Stimulated activated CD8-positive, alpha-beta memory T cell treated with anti-CD3 and anti-CD28 coated beads, Interleukin-15, amount 100 ng/mL, for 24 hours (primary cell): Measurements from ENCODE around the gene SLC7A6OS.

Experiments used
- DNase-seq: peaks from one replicate; pipeline ENCODE4 v3.0.0-alpha.2; 2020; ENCODE audit warnings: low read depth

SLC7A6OS gene

DNA sequence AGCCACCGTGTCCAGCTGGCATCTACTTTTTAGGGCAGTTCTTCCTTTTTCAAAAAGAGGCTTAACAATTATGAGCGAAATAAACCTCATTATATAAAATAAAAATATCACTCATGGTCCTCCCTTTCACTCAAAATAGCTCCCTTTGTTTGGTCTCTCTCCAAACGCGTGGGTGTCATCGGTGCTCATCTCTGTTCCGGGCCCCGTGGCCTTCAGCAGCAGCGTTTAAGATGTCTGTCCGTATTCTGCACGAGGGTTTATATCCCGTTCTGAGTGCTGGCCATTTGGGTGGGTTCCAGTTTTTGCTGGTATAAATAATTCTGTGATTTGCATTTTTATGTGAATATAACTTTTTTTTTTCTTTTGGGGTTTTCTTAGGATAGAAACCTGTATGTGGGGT, 33.5 kb upstream of the SLC7A6OS start:
- no peak for DNase-seq

DNA sequence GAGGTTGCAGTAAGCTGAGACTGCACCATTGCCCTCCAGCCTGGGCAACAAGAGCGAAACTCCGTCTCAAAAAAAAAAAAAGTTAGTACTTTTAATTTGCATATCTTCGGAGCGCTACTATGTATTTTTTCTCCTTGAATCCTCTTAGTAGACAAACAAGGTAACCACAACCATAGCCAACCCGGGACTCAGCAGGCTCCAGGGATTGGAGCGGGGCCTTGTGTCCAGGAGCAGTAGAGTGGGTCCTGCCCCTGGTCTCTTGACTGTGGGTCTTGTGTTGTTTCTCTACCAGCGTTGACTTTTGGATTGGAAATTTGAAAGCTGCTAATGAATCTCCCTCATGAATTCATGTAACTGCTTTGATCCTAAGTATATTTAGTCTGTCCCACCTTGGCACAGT, 32.4 kb upstream of the SLC7A6OS start:
- no peak for DNase-seq

DNA sequence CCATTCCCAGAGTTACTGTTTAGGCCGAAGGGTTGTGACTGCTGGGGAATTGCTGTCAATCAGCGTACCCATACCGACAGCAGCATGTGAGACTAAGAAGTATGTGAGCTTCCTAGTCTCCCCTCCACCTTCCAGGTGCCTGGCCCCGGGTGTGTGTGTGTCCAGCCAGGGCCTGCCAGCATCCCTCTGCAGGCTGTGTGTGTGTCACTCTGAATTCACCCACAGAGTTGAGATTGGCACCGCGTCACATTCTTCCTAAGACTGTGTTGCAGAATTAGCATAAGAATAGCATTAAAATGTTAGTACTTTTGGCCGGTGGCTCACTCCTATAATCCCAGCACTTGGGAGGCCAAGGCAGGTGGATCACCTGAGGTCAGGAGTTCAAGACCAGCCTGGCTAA, 31.9 kb upstream of the SLC7A6OS start:
- DNase-seq: no peak

DNA sequence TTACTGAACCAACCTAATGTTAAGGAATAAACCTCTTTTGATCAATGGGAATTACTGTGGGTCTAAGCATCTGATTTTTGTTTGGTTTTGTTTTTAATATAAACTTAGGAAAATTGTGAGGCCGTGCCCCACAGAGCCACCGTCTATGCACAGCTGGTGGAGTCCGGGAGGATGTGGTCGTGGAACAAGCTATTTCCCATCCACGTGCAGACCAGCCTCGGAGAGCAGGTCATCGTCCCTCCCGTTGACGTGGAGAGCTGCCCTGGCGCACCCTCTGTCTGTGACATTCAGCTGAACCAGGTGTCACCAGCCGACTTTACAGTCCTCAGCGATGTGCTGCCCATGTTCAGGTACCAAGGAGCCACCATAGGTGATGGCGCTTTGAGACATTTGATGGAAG, 28.5 kb upstream of the SLC7A6OS start:
- DNase-seq: no peak

DNA sequence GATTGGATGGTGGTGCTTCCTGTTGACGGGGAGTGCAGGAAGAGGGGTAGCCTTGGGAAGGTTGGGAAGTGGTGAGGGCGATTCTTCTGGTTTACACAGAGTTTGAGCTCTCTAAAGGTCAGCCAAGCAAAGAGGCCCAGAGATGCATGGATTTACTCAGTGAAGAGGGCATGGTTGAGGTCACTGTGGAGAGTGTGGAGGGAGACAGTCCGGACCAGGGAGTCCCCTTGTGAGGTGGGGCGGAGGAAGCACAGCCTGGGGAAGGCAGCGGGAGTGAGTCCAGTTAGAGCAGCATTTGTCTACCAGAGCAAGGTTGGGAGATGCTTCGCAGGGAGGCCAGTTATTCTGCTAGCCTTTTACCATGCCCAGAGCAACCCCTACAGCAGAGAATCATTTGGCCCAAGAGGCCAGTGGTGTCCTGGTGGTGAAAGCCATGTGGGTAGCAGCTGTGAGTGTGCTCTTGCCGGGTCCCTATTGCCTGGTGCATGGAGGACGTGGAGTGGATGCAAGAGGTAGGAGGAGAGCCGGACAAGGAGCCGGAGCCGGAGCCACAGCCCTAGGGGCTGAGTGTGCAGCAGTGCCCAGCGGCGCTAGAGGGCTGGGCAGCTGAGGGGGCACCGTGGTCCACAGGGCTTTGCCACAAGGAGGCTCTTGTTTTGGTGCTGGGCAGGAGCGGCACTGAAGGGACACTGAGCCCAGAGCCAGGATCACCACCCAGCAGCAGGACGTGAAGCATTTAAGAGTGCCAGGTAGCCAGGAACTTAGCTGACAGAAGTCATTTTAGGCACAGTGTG, 27.8 kb upstream of the SLC7A6OS start:
- DNase-seq: no peak

DNA sequence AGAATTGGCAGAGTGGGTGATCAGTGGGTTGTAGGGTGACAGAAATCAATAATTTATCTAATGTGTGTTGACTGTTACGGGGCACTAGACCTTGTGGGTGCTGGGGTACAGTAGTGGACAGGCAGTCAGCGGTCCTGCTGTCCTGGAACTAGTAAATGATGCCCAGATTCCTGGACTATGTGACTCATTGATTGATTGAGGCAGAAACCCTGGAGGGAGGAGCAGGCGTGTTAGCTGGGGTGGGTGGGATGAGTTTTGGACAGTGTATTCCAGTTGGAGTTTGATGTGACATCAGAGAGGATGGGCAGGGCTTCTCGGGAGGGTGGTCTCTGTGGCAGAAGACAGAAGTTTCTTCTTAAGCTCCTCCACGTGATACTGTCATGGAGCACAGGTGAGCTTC, 24.4 kb upstream of the SLC7A6OS start:
- DNase-seq: no peak

DNA sequence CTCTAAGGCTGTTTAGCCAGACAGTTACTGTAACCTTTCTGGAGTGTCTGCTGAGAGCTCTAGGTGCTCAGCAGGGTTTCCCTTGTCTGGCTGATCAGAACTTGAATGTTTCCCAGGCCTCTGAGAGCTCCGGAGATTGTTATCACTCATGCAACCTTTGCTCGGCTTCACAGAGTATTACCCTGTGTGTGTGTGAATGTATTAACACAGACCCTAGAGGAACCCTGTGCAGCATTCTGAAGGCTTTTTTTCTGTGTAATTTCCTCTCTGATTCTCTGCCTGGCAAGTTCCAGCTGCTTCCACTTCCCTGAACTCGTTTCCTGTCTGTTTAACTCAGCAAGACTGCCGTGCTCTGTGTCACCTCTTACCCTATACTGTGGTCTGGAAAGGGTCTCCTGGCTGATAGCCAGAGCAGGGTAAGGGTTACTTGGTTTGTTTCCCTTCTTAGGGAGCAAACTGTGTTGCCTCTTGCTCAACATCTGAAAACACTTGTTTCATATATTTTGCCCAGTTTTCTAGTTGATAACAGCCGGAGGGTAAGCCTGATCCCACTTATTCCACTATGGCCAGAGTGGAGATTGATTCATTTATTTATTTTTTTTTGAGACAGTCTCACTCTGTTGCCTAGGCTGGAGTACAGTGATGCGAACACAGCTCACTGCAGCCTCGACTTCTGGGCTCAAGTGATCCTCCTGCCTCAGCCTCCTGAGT, 21.8 kb upstream of the SLC7A6OS start:
- DNase-seq: no peak

DNA sequence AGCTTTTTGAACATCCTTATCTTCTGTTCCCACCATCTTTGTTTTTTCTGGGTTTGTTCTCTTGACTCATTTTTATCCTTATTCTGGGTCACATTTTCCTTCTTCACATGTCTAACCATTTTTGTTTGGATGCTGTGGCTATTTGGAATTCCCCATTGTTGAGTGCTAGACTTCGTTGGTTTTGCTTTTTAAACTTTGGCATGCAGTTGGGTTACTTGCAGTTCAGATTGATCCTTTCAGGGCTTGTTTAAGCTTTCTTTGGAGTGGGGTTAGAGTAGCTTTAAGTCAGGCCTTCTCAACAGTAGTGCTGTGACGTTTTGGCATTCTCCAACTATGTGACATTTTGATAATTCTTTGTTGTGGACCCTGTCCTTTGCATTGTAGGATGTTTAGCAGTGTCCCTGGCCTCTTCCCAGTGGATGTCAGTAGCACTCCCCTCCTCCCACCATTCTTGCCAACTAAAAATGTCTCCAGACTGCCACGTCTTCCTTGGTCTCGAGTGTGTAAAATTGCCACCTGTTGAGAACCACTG, 21.2 kb upstream of the SLC7A6OS start:
- DNase-seq: no peak

DNA sequence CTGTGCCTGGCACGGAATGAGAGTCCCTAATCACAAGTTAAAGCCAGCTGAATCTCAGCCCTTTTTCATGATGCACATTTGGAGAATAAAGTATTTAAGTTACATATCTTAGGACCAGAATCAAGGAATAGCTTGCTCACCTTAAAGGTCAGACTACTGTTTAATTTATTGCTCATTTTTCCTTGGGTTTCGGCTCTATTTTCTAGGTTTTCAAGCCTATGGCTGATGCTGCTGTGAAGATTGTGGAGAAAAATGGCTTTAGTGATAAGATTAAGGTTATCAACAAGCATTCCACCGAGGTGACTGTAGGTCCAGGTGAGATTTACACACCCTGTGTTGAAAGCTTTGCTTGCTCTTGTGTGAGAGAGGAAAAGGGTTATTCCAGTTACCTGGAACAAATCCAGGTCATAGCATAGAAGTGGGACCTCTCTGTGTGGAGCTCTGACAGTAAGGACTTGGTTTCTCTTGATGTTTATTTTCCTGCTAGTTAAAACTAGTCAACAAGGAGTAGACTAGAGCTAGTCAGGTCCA, 18.2 kb upstream of the SLC7A6OS start:
- DNase-seq: no peak

DNA sequence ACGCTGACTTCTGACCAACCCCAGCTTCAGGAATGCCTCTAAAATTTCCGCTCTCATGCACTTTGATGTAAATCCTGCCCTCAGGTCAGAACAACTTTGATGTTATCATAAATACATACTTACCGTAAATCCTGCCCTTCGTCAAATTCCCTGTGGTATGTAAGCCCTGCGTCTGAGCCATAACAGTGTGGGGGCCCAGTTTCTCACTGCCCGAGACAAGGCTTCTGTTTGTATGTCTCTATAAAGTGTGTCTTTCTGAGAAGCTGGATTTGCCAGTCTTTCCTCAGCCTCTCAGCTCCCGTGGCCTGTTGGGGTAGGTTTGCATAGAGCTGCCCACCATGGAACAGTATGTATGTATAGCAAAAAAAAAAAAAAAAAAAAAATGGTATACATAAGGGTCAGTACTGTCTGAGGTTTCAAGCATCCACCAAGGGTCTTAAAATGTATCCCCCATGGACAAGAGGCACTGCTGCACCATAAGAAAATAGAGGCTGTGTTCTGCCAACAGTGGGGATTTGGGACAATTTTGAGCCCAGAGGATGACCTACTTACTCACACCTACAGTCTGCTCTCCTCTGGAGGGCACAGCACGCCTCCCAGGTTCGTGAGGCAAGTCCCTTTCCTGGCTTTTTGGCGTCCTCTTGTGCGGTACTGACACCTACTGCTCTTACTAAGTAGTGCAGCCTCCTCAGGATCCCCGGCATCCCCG, 17.6 kb upstream of the SLC7A6OS start:
- peak; percentile 33 for DNase-seq

DNA sequence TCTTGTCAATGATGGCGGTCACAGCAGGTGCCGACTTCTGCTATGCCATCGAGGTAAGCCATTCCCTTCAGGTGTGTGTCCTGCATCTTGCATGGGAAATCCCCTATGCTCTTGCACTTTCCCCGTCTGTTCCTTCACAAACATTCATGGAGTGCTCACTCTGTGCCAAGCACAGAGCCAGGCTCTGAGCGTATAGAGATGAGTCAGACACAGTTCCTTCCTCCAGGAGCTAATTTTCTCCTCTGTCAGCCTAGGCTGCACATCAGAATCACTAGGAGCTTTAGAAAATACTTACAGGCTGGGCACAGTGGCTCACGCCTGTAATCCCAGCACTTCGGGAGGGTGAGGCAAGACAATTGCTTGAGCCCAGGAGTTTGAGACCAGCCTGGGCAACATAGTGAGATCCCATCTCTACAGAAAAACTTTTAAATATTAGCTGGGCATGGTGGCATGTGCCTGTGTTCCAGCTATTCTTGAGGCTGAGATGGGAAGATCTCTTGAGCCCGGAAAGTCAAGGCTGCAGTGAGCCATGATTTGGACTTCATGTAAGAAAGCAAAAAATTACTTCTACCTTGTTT, 14.1 kb upstream of the SLC7A6OS start:
- no peak for DNase-seq

DNA sequence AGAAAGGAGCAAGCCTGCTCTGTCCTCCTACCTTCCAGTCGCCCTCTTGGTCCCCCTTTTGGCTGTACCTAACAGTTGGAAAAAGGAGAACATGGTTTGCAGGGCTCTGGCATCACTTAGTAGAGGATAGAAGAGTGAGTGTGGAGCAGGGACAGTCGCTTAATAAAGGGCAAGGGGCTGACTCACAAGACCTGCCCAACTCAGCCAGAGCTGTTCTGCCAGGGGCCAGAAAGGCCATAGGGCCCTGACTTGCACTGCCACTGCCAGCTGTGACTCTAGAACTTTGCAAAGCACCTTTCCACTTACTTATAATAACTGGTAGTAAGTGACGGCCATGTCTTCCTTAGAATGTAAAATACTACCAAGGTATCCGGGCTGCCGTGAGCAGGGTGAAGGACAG, 13.6 kb upstream of the SLC7A6OS start:
- no peak for DNase-seq

DNA sequence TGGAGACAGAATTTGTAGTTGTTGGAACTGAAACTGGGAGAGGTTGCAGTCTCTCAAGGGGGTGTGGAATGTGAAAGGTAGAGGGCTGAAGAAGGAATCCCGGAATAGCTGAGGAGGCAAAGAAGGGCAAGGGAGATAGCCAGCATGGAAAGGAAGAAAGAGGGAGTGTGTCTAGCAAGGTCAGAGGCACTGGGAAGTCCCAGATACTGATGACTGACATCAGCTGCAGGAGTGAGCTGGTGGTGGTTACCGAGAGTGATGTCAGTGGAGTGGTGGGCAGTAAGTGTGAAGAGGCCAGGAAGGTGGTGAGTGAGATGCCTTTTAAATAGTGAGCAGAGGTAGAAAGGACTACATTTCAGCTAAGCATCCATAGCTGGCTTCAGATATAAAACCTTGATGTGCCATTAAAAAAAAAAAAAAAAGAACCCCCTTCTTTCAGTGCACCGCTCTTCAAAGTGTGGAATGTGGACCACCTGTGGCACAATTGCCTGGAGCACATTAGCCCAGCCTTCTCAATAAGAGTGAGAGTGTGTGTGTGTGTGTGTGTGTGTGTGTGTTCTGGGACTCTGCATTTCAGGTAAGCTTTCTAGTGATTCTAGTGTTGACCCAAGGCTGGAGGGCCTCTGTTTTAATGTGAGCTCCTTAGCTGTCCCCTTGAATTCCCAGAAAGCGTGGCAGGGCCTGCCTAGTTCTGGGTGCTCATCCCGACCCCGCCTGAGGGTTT, 8.6 kb upstream of the SLC7A6OS start:
- DNase-seq: no peak

DNA sequence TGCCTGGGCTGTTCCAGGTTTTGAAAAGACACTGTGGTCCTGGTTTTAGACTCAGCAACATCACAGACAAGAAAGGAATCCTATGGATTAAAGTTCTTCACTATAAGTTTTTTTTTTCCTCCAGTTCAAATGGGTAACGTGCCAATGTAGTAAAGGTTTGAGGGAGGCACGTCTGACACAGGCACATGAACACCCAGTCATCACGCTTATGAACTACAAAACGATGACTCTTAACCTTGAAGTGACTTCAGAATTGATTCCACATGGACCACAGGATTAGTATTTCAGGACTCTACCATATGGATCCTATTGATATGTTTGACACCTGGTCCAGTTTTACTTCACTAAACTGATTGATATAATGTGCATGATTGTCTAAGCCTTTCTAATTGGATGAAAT, 2.4 kb upstream of the SLC7A6OS start:
- DNase-seq: no peak

DNA sequence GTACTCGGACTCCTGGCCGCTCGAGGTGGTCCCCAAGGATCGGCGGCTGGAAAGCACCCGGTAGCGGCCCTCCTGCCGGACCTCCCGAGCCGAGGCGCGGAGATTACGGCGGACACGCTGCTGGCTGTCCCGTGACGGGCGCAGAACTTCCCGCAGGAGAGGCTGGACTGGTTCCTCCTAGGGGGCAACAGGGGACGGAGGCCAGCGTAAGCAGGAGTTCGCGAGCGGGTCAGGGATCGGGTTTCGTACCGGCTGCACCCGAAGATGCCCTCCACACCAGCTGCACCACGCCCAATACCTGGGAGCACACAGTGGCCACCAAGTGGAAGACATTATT, 341 bp downstream of the SLC7A6OS start:
- DNase-seq: no peak

DNA sequence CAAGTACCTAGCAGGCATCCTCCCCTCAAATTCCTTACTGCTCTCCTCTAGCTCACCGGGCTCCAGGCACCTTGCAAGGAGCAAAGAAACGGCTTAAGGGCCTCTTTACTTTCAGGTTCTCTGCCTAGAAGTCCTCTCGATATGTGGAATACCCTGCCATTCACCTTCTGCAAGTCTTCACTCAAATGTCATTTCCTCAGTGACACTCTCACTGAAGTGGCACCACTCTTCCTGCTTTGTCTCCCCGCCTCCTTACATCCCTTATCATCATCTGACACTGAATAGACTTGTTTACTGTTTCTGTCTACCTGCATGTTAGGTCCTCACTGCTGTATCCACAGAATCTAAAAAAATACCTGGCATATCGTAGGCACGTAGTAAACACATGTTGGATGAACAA, 947 bp downstream of the SLC7A6OS start:
- no peak for DNase-seq

DNA sequence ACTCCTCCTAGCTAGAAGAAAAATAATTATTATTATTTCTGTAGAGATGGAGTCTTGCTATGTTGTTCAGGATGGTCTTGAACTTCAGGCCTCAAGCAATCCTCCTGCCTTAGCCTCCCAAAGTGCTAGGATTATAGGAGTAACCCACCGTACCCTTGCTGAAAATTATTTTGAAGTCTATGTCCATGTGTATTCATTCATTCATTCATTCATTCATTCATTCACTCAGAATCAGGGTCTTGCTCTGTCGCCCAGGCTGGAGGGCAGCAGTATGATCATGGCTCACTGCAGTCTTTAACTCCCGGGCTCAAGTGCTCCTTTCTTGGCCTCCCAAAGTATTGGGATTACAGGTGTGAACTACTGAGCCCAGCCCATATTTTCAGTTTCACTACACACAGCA, 4.1 kb downstream of the SLC7A6OS start:
- DNase-seq: no peak

DNA sequence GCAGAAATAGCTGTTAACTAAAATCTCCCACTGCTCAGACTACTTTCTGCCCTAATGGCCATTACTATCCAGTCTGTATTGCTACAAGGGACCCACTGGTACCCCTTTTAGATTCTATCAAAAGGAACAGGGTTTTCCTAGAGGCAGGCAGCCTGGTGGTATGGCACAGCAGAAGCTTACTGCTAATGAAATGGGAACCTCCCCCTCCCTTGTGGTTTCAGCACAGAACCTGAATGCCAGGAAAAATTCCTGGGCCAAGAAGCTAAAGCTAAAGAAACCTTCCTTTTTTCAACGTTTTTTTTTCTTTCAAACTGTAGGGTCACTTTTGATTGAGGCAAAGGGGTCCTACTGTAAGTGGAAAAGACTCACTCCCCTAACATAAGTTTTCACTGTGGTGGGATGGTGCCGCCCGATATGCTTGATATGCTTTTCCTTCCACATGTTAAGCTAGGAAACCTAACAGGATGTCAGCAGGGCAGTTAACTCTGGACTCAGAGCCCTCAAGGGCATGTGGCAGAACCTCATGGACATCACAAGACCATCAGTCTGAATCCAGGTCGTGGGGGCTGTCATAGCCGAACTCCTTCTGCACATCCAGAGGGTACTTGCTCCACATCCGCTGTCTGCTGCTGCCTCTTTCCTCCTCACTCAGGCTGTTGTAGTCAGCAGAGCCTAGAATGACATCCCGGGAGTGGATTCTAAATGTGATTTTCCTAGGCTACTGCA, 9.8 kb downstream of the SLC7A6OS start:
- DNase-seq: no peak

DNA sequence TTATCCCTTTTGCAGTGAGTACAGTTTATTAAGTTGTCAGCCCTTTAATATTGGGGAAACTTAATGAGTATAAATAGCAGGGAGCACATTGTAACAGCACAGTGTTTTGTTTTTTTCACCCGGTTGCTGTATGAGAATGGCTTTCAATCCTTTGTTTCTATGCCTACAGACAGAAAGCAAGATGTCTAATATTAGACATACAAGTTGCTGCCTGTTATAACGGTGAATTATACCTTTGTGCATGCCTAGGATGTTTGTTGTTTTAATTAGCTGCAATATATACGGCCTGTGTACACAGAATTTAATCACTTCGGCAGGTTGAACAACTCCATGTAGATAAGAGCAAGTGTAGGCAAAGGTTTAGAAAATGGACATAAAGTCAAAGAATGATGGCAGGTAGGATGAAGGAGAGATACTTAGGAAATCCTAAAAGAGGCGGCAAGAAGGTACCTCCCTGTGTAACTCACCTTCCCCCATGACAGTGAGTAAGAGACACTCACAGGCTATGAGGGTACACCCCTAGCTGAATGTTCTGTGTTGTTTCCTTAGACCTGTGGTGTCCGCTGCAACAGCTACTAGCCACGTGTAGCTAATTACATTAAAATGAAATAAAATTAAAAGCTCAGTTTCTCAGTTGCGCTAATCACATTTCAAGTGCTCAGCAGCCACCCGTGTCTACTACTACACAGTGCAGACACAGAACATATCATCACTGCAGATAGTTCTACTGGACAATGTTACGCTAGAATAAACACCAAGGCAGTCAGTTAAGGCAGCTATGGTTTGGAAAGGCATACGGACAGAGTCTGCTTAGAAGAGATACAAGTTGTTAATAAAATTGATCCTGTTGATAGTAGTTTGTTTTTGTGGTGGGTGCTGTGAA, 10.9 kb downstream of the SLC7A6OS start:
- DNase-seq: no peak
